CD4-positive, alpha-beta T cell treated with Interleukin-15 for 4 hours (primary cell): ENCODE data around the gene TMEM132D.
"Not testable (repeated sequence)": the region's sequence is repeated elsewhere in the genome, so short reads cannot be mapped to it uniquely, and the experiment has no call there.

Experiments
- DNase-seq: peaks from one replicate; pipeline ENCODE4 v3.0.0-alpha.2; 2020; ENCODE audit warnings: low spot score

Gene TMEM132D

DNA sequence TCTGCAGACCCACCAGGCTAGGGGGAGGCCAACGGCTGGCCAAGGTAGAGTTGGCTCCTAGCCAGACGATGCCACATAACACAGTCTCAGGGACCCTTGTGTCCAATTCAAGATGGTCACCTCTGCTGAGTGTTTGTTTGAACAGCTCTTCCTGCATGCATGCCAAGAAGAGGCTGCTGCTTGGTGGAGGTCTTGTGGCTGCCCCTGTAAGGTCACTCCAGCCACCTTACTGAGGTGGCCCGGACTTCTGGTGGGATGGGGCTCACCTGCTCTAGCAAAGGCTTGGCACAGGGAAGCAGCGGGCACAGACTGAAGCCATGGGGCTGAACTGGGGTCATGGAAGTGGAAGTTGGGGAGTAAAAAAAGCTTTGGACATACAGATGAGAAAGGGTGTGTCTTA, 840.2 kb downstream of the TMEM132D start:
- DNase-seq: no peak

GRCh38 chr12:129053232-129053631, 850.6 kb downstream of the TMEM132D start:
- no peak for DNase-seq

DNA sequence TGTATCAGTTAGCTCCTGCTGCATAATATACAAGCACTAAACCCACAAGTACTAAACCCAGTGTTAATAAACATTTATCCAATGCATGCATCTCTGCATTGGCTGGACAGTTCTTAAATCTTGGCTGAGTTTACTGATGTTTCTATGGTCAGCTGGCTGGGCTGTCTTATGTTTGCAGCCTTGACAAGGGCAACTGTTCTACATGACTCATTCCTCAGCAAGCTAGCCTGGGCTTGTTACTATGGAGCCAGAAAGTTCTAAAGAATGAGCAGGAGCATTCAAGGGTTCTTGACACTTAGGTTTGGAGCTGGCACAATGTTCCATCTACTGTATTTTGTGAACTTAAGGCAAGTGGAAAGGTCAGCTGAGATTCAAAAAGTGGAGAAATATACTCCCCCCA, 851.5 kb downstream of the TMEM132D start:
- DNase-seq: no peak

DNA sequence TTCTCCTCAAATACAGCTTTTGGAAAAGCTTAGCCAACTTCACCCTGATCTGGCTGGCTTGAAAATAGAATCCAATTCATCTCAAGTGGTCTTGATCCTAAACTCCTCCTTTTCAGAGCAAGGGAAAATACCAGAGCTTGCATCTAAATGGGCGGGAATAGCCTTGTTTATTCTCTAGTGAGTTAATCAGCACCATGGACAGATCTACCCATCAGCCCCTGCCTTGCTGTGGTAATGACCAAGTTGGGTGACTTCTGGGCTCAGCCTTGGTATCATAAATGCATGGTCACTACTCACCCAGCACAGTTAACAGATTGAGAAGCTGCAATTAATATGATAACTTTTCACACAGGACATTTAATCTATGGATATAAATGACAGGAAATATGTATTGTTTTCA, 853.9 kb downstream of the TMEM132D start:
- DNase-seq: no peak

GRCh38 chr12:129043334-129043733, 860.5 kb downstream of the TMEM132D start:
- not testable (repeated sequence) for DNase-seq

DNA sequence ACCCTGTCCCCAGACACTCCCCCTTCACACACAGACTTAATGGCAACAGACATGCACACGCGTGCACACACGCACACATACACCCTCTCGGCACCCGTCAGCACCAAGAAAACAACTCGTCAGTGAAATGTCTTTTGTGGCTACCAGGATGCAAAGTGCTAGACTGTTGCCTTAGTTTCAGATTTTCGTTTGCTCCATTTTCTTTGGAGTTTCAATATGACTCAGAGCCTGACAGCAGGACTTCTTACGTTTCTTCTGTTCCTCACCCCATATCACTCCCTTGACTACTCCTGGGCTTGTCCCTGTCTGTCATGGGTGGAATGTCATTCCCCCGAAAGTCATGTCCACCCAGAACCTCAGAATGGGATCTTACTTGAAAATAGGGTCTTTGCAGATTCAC, 867.7 kb downstream of the TMEM132D start:
- no peak for DNase-seq

GRCh38 chr12:129034558-129035289, 869.1 kb downstream of the TMEM132D start:
- DNase-seq: no peak

DNA sequence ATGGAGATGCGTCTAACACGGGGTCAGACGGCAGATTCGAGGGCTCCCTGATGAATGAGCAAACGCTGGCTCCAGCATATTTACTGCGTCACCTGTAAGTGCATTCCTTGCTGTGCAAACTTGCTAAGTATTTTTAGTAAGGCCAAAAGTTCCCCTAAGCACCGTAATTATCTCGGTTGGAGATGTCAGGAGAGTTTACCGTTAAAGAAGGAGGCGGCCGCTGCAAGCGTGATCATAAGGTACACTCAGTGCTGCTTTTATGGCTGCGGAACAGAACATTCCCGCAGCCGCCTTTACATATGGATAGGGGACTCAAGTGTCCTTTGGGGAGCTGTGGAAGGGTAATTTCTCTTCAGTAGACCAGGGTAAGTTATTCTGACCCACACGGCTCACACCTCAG, 875.0 kb downstream of the TMEM132D start:
- DNase-seq: no peak

DNA sequence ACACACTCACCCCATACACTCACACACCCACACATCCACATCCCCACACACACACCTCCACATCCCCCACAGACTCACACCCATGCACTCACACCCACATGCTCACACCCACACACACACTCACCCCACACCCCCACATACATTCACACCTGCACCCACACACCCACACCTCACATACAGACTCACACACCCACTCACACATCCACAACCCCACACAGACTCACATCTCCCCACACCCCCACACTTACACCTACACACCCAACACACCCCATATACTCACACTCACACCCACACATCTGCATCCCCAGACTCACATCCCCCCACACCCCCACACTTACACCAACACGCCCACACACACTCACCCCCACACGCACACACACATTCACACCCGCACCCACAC, 878.8 kb downstream of the TMEM132D start:
- no peak for DNase-seq
